Endothelial cell of hepatic sinusoid (primary cell): ENCODE results near the gene SON.

Source experiments
- in situ Hi-C: cut with HindIII; loops from 2 replicates; pipeline ENCODE4 v1.10.0; 2017; ENCODE audit warnings: low sequenced_read_pairs

SON gene

GRCh38 chr21:33544451-33545195 is 1.8 kb downstream of the SON start:
- in situ Hi-C loops = no loop called here

- in situ Hi-C loops = no loop called here
Measured at GRCh38 chr21:33546086-33546485, 3.2 kb downstream of the SON start.

DNA sequence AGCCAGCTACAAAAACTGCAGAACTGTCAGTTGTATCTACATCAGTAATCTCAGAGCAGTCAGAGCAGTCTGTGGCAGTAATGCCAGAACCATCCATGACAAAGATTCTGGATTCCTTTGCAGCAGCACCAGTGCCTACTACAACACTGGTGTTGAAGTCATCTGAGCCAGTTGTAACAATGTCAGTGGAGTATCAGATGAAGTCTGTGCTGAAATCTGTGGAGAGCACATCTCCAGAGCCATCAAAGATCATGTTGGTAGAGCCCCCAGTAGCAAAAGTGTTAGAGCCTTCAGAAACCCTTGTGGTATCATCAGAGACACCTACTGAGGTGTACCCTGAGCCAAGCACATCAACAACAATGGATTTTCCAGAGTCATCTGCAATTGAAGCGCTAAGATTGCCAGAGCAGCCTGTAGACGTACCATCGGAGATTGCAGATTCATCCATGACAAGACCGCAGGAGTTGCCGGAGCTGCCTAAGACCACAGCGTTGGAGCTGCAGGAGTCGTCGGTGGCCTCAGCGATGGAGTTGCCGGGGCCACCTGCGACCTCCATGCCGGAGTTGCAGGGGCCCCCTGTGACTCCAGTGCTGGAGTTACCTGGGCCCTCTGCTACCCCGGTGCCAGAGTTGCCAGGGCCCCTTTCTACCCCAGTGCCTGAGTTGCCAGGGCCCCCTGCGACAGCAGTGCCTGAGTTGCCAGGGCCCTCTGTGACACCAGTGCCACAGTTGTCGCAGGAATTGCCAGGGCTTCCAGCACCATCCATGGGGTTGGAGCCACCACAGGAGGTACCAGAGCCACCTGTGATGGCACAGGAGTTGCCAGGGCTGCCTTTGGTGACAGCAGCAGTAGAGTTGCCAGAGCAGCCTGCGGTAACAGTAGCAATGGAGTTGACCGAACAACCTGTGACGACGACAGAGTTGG is 7.3 kb downstream of the SON start:
- in situ Hi-C loops = no loop called here

DNA sequence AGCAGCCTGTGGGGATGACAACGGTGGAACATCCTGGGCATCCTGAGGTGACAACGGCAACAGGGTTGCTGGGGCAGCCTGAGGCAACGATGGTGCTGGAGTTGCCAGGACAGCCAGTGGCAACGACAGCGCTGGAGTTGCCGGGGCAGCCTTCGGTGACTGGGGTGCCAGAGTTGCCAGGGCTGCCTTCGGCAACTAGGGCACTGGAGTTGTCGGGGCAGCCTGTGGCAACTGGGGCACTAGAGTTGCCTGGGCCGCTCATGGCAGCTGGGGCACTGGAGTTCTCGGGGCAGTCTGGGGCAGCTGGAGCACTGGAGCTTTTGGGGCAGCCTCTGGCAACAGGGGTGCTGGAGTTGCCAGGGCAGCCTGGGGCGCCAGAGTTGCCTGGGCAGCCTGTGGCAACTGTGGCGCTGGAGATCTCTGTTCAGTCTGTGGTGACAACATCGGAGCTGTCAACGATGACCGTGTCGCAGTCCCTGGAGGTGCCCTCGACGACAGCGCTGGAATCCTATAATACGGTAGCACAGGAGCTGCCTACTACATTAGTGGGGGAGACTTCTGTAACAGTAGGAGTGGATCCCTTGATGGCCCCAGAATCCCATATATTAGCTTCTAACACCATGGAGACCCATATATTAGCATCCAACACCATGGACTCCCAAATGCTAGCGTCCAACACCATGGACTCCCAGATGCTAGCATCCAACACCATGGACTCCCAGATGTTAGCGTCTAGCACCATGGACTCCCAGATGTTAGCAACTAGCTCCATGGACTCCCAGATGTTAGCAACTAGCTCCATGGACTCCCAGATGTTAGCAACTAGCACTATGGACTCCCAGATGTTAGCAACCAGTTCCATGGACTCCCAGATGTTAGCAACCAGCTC is 8.2 kb downstream of the SON start:
- in situ Hi-C loops = no loop called here

DNA sequence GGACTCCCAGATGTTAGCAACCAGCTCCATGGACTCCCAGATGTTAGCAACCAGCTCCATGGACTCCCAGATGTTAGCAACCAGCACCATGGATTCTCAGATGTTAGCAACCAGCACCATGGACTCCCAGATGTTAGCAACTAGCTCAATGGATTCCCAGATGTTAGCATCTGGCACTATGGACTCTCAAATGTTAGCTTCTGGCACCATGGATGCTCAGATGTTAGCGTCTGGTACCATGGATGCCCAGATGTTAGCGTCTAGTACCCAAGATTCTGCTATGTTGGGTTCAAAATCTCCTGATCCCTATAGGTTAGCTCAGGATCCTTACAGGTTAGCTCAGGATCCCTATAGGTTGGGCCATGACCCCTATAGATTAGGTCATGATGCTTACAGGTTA is 8.8 kb downstream of the SON start:
- in situ Hi-C loops = no loop called here

DNA sequence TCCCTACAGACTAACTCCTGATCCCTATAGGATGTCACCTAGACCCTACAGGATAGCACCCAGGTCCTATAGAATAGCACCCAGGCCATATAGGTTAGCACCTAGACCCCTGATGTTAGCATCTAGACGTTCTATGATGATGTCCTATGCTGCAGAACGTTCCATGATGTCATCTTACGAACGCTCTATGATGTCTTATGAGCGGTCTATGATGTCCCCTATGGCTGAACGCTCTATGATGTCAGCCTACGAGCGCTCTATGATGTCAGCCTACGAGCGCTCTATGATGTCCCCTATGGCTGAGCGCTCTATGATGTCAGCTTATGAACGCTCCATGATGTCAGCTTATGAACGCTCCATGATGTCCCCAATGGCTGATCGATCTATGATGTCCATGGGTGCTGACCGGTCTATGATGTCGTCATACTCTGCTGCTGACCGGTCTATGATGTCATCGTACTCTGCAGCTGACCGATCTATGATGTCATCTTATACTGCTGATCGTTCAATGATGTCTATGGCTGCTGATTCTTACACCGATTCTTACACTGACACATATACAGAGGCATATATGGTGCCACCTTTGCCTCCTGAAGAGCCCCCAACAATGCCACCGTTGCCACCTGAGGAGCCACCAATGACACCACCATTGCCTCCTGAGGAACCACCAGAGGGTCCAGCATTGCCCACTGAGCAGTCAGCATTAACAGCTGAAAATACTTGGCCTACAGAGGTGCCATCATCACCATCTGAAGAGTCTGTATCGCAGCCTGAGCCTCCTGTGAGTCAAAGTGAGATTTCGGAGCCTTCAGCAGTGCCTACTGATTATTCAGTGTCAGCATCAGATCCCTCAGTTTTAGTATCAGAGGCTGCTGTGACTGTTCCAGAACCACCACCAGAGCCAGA is 9.5 kb downstream of the SON start:
- in situ Hi-C loops = no loop called here

GRCh38 chr21:33552999-33553598 is 10.3 kb downstream of the SON start:
- in situ Hi-C loops = no loop called here

- in situ Hi-C loops = no loop called here
Measured at GRCh38 chr21:33554236-33554981, 11.6 kb downstream of the SON start.

GRCh38 chr21:33554982-33555344 is 12.1 kb downstream of the SON start:
- in situ Hi-C loops = no loop called here

DNA sequence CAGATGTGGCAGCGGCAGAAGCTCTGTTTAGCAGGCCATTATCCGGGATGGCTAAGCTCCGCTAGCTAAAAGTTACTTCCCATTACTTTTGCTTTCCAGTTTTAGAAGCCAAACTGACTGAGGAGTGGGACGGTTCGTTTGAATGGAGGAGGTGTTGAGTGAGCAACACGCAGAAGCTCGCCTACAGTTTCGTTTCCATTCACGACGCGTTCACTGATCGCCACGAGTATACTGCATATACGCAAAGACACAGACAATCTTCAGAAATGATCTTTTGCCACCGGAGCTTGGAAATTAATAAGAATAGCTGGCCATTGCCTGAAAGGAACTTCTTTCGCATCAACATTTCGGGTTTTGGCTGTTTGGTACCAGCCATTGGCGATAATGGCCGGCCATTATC is 14.6 kb downstream of the SON start:
- in situ Hi-C loops = no loop called here

DNA sequence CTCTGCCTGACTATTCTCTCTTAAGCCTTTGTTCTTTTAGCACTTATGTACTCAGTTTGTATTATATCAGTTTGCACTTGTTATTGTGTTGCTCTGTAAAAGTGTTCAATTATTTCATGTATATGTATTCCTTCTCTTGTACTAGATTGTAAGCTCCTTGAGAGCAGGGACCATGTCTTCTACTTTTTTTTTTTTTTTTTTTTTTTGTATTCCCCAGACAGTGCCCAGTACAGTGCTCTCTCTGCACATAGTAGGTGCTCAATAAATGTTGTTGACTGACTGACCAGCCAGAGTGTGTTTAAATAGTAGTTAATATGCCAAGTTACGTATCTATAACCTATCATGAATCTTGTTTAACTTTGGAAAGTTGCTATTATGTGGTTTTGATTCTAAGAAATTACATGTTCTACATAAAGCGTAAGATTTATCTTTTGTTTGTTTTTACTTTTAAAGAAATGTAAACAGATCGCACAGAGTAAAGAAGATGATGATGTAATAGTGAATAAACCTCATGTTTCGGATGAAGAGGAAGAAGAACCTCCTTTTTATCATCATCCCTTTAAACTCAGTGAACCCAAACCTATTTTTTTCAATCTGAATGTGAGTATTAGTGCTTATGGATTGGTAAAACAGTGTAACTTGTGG is 16.1 kb downstream of the SON start:
- in situ Hi-C loops = no loop called here

DNA sequence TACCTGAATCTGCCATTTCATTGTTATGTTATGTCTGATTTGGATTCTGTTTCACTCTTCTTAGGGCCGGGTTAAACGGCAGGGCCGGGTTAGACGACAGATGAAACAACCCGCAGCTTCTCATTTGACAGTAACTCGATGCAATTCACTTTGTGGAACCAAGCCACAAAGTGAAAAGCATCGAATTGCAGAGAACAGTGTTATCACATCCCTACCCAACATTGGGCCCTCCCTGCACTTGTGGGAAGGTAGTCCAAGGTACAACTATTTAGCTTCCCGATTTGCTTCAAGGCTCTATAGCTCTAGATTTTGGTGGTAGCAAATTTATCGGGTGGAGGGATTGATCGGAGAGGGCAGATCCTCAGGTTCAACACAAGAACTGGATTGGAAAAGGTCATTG is 17.0 kb downstream of the SON start:
- in situ Hi-C loops = no loop called here

DNA sequence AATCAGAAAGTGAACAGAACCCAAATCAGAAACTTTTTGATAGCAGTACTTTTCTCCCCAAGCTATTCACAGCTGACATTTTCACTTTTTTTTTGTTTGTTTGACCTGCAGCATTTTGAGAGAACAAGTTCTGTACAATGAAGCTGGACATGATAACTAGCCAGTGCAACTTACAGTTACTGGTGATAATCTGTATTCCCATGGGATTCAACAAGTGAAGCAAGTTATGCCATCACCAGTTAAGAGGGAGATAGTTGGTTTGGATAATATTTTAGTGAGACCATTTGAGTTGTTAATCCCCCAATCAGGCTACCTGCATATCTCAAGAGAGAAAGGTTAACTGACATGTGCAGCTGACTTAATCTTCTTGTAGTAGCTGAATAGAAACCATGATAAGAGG is 18.1 kb downstream of the SON start:
- in situ Hi-C loops = no loop called here

GRCh38 chr21:33561373-33561772 is 18.5 kb downstream of the SON start:
- in situ Hi-C loops = no loop called here

DNA sequence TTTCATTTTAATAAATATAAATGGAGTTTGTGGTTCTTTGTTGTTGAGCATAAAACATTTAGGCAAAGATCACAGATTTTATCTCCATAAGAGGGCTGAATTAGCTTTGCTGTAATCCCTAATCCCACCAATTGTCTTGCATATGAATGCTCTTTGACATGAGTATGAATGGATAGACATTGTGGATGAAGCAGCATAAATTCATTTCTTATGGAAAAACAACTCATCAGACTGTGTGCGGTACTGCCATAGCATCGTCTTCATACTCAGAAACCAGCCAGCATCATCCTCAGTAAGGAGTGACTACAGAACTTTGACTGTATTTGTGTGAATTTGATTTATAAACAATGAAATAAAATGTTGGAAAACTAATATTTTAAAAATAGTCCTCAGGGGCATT is 19.6 kb downstream of the SON start:
- in situ Hi-C loops = no loop called here

DNA sequence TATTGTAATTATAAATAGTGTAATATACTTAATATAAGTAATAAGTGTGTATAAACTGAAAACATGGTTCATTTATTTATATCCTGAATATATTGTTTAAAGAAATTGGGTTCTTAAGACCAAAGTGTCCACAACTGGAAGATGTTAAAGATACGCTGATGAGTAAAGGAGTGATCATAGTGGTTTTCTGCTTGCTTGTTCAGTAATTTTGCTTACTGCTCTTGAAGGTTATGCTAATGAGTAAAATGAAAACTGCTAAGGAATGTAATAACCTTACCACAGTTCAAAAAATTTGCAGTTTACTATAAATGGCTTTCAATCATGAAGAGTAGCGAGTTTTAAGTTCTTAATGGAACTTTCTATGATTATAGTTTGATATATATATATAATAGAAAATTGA is 23.7 kb downstream of the SON start:
- in situ Hi-C loops = no loop called here

- in situ Hi-C loops = no loop called here
Measured at GRCh38 chr21:33567914-33568313, 25.1 kb downstream of the SON start.

DNA sequence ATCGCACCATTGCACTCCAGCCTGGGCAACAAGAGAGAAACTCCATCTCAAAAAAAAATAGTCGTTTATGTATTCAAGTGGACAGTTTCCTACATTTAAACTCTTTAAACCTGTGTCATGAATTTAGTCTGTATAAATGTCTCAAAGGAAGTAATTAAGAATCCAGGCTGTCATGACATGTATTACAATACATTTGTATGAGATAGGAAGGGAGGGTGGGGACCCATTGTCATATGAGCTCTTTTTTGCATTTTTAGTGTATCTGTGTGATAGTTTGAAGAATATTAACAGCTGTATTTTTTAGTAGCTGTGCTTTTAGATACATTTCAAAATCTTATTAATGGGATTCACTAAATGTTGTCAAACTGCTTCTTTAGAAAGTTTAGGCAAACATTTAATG is 25.6 kb downstream of the SON start:
- in situ Hi-C loops = no loop called here

- in situ Hi-C loops = loop anchor here (5.0 kb wide), 1 partner anchor 92 kb away; no protein-coding TSS in a partner anchor
Measured at GRCh38 chr21:33569991-33570390, 27.2 kb downstream of the SON start.
